Measurements from ENCODE around the gene MTFR2. TPM values are rescaled to one million over a fixed set of nuclear protein-coding genes. Genes with fewer than 3 reads are reported as not detected.

Gene MTFR2
- total and polyA plus RNA-seq, 2 experiments from 2014 or later, result 2.5 TPM; not detected in 1

DNA sequence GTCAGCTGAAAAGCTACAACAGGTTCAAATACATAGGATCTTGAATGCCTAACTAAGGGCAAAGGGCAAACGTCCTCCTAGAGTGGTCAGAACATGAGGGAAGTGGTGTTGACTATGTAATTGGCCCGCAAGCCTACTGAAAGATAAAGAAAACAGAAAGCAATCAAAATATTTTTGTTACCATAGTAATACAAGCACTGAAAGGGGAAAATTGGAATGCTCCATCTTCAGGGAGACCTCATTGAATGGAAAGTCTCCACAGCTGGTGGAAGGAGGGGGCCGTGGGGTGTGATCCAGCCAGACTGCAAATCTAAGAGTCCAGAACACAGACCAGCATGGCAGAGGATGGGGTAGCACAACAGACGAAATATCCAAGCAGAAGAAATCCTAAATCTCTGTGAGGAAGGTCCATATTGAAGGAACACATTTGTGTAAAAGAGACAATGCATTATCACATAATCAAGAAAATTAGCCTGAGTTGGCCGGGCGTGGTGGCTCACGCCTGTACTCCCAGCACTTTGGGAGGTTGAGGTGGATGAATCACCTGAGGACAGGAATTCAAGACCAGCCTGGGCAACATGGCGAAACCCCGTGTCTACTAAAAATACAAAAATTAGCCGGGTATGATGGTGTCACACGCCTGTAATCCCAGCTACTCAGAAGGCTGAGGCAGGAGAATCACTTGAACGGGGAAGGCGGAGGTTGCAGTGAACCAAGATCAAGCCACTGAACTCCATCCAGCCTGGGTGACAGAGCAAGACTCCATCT, 39.5 kb downstream of the MTFR2 start:
- no peak overlapping the region for H3K27ac ChIP-seq
- H3K36me3 ChIP-seq (ENCODE audit: low read depth), result no peaks in the 10 kb centered on the region
- 77 to 79% methylated on average over 13 of the region's 13 CpGs for WGBS, 2 experiments (ENCODE audit: low coverage in 1 of 2, low lambda C conversion rate in 2 of 2, missing lambda C conversion rate in 2 of 2)
- no peak overlapping the region for H2AFZ ChIP-seq
- in situ Hi-C loops (cut with MboI), result no loop called here
- H3K27me3 ChIP-seq (replicated peaks; ENCODE audit: insufficient read depth), result no peaks in the 10 kb centered on the region
- no peaks in the 10 kb centered on the region for H3K9me2 ChIP-seq (ENCODE audit: insufficient read depth)
- no peak overlapping the region for H3K4me2 ChIP-seq (ENCODE audit: unreplicated experiment)
- no peaks in the 10 kb centered on the region for H3K4me1 ChIP-seq (ENCODE audit: insufficient read depth)
- H3K79me2 ChIP-seq (ENCODE audit: insufficient read depth), result no peaks in the 10 kb centered on the region
- no peak overlapping the region for H3K4me3 ChIP-seq
- no peaks in the 10 kb centered on the region for H3K9me3 ChIP-seq (ENCODE audit: low read depth)
- H3F3A ChIP-seq (ENCODE audit: insufficient read depth), result no peaks in the 10 kb centered on the region
- no peaks in the 10 kb centered on the region for H4K20me1 ChIP-seq (ENCODE audit: insufficient read depth)
- H3K9ac ChIP-seq, result no peak overlapping the region
- TF ChIP-seq EZH2 (IDR thresholded peaks at IDR 0.05; ENCODE audit: insufficient read depth, poor library complexity, severe bottlenecking) (no peak), EZH2phosphoT487 (IDR thresholded peaks at IDR 0.05; ENCODE audit: insufficient read depth, low read depth) (no peak)
- DNase-seq, result no peak

- Histone ChIP-seq H3K4me3 (no peak overlapping the region), H3K79me2 (ENCODE audit: insufficient read depth) (no peaks in the 10 kb centered on the region), H3K9me3 (ENCODE audit: low read depth) (no peaks in the 10 kb centered on the region), H3K36me3 (ENCODE audit: low read depth) (no peaks in the 10 kb centered on the region), H3K27me3 (replicated peaks; ENCODE audit: insufficient read depth) (no peaks in the 10 kb centered on the region), H2AFZ (no peak overlapping the region), H3K4me1 (ENCODE audit: insufficient read depth) (no peaks in the 10 kb centered on the region), H3K9me2 (ENCODE audit: insufficient read depth) (no peaks in the 10 kb centered on the region), H3F3A (ENCODE audit: insufficient read depth) (no peaks in the 10 kb centered on the region), H4K20me1 (ENCODE audit: insufficient read depth) (no peaks in the 10 kb centered on the region), H3K4me2 (ENCODE audit: unreplicated experiment) (no peak overlapping the region), H3K27ac (no peak overlapping the region), H3K9ac (no peak overlapping the region)
- no peak for DNase-seq
- WGBS, 2 experiments (ENCODE audit: low coverage in 1 of 2, low lambda C conversion rate in 2 of 2, missing lambda C conversion rate in 2 of 2), result 94 to 95% methylated on average over 2 of the region's 2 CpGs
- no peak for TF ChIP-seq EZH2phosphoT487 (IDR thresholded peaks at IDR 0.05; ENCODE audit: insufficient read depth, low read depth)
- TF ChIP-seq EZH2 (IDR thresholded peaks at IDR 0.05; ENCODE audit: insufficient read depth, poor library complexity, severe bottlenecking), result no peak
- in situ Hi-C loops (cut with MboI), result no loop called here
Measured at GRCh38 chr6:136209496-136209895, 40.6 kb downstream of the MTFR2 start.

DNA sequence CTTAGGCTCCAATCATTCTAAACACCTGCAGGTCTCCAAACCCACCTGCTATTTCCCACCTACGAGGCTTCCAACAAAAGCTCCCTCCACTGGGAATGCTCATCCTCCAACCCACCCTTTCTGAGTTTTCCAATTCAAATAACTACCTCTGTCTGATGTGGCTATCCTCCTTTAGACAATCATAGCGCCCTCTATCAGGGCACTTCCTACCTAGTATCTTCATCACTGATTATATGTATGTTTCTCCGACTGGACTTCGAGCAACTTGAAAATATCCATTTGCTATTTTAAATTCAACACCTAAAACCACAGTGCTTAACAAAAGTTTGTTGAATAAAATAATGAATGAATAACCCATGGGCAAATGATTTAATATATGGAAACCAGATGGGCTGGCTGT, 41.3 kb downstream of the MTFR2 start:
- Histone ChIP-seq H3K9ac (no peak overlapping the region), H3K4me3 (no peak overlapping the region), H3K4me1 (ENCODE audit: insufficient read depth) (no peaks in the 10 kb centered on the region), H2AFZ (no peak overlapping the region), H3K9me2 (ENCODE audit: insufficient read depth) (no peaks in the 10 kb centered on the region), H4K20me1 (ENCODE audit: insufficient read depth) (no peaks in the 10 kb centered on the region), H3F3A (ENCODE audit: insufficient read depth) (no peaks in the 10 kb centered on the region), H3K27me3 (replicated peaks; ENCODE audit: insufficient read depth) (no peaks in the 10 kb centered on the region), H3K36me3 (ENCODE audit: low read depth) (no peaks in the 10 kb centered on the region), H3K27ac (no peak overlapping the region), H3K79me2 (ENCODE audit: insufficient read depth) (no peaks in the 10 kb centered on the region), H3K4me2 (ENCODE audit: unreplicated experiment) (no peak overlapping the region), H3K9me3 (ENCODE audit: low read depth) (no peaks in the 10 kb centered on the region)
- no peak for DNase-seq
- in situ Hi-C loops (cut with MboI), result no loop called here
- 85 to 86% methylated on average over 4 of the region's 4 CpGs for WGBS, 2 experiments (ENCODE audit: low coverage in 1 of 2, low lambda C conversion rate in 2 of 2, missing lambda C conversion rate in 2 of 2)
- TF ChIP-seq EZH2phosphoT487 (IDR thresholded peaks at IDR 0.05; ENCODE audit: insufficient read depth, low read depth), result no peak
- TF ChIP-seq EZH2 (IDR thresholded peaks at IDR 0.05; ENCODE audit: insufficient read depth, poor library complexity, severe bottlenecking), result no peak

DNA sequence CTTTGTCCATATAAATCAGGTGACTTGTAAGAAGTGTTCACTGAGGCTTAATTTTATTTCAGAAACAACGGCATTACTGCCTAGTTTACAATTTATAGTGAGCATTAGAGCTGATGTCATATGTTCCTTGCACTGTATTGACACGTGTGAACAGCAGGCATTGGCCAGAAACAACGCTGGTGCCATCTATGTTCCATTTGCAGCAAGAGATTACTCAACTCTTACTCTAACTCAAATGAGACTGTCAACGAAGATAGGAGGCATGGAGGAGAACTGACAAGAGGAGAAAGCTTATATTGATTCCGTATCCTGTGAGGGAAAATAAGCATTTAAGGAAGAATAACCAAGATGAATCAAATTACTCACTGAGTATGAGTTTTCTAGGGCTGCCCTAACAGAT, 48.4 kb downstream of the MTFR2 start:
- H3K27ac ChIP-seq, result no peak overlapping the region
- no peaks in the 10 kb centered on the region for H3K4me1 ChIP-seq (ENCODE audit: insufficient read depth)
- no peak overlapping the region for H3K9ac ChIP-seq
- H3K36me3 ChIP-seq (ENCODE audit: low read depth), result no peaks in the 10 kb centered on the region
- H2AFZ ChIP-seq, result no peak overlapping the region
- H3K79me2 ChIP-seq (ENCODE audit: insufficient read depth), result no peaks in the 10 kb centered on the region
- H3K9me3 ChIP-seq (ENCODE audit: low read depth), result no peaks in the 10 kb centered on the region
- H3K27me3 ChIP-seq (replicated peaks; ENCODE audit: insufficient read depth), result no peaks in the 10 kb centered on the region
- no peaks in the 10 kb centered on the region for H4K20me1 ChIP-seq (ENCODE audit: insufficient read depth)
- 30 to 32% methylated on average over 5 of the region's 5 CpGs for WGBS, 2 experiments (ENCODE audit: low coverage in 1 of 2, low lambda C conversion rate in 2 of 2, missing lambda C conversion rate in 2 of 2)
- in situ Hi-C loops (cut with MboI), result no loop called here
- DNase-seq, result peak; percentile 28
- no peaks in the 10 kb centered on the region for H3K9me2 ChIP-seq (ENCODE audit: insufficient read depth)
- TF ChIP-seq EZH2phosphoT487 (IDR thresholded peaks at IDR 0.05; ENCODE audit: insufficient read depth, low read depth), result no peak
- TF ChIP-seq EZH2 (IDR thresholded peaks at IDR 0.05; ENCODE audit: insufficient read depth, poor library complexity, severe bottlenecking), result no peak
- no peak overlapping the region for H3K4me3 ChIP-seq
- no peak overlapping the region for H3K4me2 ChIP-seq (ENCODE audit: unreplicated experiment)
- H3F3A ChIP-seq (ENCODE audit: insufficient read depth), result peaks cover 3% of the 10 kb centered on the region; the same call in 1 of the 2 replicates

Data from GM23248 (cell line).